Left colon (tissue), 2 donors: ENCODE results near the gene ZBTB42. TPM values are rescaled to one million over a fixed set of nuclear protein-coding genes. Genes with fewer than 3 reads are reported as not detected.

ENCODE experiments used
- ATAC-seq: fragments of 200-7000 bp; cut with Tn5 transposase; one replicate; pipeline ENCODE4 v1.9.1; 2020; ENCODE audit warnings: mild to moderate bottlenecking, moderate library complexity
- DNase-seq, 2 donors: peaks; one replicate each; pipeline ENCODE4 v3.0.0-alpha.2; 2020
- intact Hi-C, 2 donors: fragments of 100-400 bp; cut with DNase I in 1 of 2; cut with micrococcal nuclease in 1 of 2; formaldehyde crosslinking; loops; one replicate each; pipeline versions ENCODE4 v1.11.2 to v1.14.0; 2022; cut with DNase I, micrococcal nuclease
- long read RNA-seq: library from polyadenylated mRNA; unstranded; transcript quantifications from one replicate; pipeline ENCODE4 v2.0.0, GENCODE V29; 2021
- total RNA-seq, 2 donors: library from RNA; stranded (reverse); fragmentation: NEBNext Ultra II Directional; extraction: Animal tissue kit (Norgen Biotek cat#: 25700); gene quantifications; one replicate each; pipeline ENCODE4 v1.2.1, GENCODE V29; 2021
- donor health status: DM: no; HTN: no; CAD: no.
- donor health status: DM: yes; HTN: yes; CAD: no.

ZBTB42 gene
- 1 to 10 TPM; 7.2 to 9.2 TPM for total RNA-seq
- long read RNA-seq, transcript ZBTB42-201 (1 exons, 3,800 nt), result major isoform, 7 of 7 reads
- long read RNA-seq, partial matches to known transcripts, result 0 of 7 reads
- long read RNA-seq, other reads (novel, unspliced or antisense), result 0 of 7 reads

DNA sequence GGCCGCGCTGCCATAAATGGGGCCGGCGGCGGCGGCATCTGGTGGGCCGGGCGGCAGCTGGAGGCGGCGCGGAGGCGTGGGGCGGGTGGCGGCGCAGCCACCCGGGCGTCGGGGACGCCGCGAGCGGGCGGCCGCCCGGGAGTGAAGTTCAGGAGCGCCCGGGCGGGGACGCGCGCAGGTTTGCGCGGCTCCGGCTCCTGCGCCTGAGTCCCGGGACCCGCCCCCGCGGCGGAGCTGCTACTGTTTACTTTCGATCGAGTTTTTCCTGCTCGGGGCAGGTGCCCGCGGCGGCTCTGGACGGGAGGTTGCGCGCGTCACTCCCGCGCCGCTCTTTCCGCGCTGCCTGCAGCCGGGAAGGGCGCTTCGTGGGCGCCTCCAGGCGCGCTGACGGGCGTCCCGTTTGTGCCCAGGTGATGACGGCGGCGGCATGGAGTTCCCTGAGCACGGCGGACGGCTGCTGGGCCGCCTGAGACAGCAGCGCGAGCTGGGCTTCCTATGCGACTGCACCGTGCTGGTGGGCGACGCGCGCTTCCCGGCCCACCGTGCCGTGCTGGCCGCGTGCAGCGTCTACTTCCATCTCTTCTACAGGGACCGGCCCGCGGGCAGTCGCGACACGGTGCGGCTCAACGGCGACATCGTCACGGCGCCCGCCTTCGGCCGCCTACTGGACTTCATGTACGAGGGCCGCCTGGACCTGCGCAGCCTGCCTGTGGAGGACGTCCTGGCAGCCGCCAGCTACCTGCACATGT is at the start of gene ZBTB42:
Gene ZBTB42 (plus strand): TSS at position 331 of the 749 bp plus-strand sequence. CDS start 97 bp downstream, at position 428.
- intact Hi-C loops, result no loop called here
- ATAC-seq (peak; percentile 78), DNase-seq (peak; percentile 90 to 94)

DNA sequence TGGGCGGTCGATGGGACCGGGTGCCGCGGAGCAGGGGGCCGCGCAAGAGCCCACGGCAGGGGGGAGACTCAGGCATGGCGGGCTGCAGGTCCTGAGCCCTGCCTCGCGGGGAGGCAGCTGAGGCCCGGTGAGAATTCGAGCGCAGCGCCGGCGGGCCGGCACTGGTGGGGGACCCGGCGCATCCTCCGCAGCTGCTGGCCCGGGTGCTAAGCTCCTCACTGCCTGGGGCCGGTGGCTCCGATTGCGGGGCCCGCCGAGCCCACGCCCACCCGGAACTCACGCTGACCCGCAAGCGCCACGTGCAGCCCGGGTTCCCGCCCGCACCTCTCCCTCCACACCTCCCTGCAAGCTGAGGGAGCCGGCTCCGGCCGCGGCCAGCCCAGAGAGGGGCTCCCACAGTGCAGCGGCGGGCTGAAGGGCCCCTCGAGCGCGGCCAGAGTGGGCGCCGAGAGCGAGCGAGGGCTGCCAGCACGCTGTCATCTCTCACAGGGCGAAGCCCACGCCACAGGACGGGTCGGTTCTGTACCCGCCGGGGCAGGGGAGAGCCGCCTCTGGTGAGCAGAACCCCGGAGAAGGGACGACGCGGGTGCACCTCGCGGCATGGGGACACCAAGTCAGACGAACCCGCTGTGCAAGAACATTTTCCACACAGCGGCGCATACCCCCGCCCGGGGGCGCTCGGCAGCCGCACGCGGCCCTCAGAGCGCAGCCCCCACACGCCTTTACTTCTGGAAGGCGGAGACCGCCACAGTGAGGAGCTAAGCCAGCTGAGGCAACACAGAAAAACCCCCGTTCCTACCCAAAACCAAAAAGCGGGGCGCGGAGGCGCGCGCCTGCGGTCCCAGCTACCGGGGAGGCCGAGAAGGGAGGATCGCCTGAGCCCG is 49.1 kb upstream of the ZBTB42 start:
- intact Hi-C loops, result no loop called here
- no peak for DNase-seq
- no peak for ATAC-seq

DNA sequence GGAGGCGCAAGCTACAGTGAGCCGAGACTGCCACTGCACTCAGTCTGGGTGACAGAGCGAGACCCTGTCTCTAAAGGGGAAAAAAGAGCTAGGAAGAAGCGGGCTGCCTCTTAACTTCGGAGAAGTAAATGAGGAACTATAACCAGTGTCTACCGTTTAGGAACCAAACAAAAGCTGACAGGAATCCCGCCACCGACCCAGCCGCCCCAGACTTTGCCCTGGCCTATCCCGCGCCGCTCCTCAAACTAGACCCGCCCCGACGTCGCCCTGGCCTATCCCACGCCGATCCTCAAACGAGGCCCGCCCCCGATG is 48.5 kb upstream of the ZBTB42 start:
- DNase-seq (no peak), ATAC-seq (no peak)
- intact Hi-C loops, result no loop called here

DNA sequence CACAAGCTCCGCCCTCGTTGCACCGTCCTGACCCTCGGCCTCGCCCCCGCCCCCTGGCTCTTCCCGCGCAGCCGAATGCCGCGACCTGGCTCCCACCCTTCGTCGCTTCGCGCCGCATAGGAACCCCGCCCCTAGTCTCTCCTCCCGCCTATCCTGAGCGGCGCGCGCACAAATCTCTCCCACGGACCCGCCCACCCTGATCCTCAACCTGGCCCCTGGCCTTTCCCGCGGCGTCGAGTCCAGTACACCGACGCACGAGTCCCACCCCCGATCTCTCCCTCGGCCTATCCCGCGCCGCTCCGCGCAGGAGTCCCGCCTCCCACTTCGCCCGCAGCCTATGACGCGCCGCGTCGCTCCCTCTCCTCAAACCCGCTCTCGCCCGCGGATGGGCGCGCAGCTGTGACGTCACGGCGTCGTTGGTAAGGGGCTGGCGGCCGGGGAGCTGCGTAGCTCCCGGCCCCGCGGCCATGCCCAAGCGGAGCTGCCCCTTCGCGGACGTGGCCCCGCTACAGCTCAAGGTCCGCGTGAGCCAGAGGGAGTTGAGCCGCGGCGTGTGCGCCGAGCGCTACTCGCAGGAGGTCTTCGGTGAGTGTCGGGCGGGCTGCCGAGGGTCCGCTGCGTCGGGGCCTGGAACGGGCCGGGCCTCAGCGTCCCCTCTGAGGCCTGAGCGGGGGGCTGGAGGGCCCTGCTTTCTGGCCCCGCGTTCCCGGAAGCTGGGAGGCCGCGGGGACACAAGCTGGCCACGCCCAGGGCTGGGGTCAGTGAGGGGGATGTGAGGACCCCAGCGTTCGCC is 48.0 kb upstream of the ZBTB42 start, which contains the start of gene SIVA1:
Gene SIVA1 (plus strand): TSS at position 413 of the 793 bp plus-strand sequence. CDS start 55 bp downstream, at position 468.
- ATAC-seq, result peak; percentile 86
- intact Hi-C loops, result no loop called here

DNA sequence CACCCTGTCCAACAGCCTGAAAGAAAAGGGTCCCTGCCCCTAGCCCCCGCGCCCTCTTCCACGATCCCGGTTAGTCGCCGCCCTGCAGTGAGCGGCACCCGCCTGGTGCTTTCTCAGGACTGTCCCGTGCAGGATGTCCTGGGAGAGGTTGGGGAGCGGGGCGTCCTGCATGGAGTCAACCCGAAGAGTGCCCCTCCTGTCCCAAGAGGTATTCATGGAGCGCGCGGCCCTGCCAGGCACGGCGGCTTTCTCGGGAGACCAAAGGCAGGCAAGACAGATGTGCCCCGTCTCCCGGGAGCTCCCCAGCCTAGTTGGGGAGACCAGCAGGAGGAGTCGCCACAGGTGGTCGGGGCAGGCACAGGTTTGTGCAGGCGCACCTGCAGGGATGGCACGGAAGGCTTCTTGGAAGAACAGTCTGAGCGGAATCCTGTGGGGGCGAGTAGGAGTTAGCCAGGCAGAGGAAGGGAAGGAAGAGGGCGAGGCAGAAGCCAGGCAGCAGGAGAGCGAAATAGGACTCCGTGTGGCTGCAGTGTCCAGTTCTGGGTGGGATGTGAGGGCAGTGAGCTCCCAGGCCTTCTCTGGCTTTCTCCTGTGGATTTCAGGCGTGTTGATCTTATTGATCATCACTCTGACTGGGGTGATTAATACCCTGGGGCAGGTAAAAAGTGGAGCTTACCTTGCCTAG is 47.2 kb upstream of the ZBTB42 start:
- intact Hi-C loops, result no loop called here
- ATAC-seq, result peak; percentile 14

More for the DNA sequence above, 48.0 kb upstream of the ZBTB42 start, which contains the start of gene SIVA1:
- DNase-seq, result peak; percentile 100

DNA sequence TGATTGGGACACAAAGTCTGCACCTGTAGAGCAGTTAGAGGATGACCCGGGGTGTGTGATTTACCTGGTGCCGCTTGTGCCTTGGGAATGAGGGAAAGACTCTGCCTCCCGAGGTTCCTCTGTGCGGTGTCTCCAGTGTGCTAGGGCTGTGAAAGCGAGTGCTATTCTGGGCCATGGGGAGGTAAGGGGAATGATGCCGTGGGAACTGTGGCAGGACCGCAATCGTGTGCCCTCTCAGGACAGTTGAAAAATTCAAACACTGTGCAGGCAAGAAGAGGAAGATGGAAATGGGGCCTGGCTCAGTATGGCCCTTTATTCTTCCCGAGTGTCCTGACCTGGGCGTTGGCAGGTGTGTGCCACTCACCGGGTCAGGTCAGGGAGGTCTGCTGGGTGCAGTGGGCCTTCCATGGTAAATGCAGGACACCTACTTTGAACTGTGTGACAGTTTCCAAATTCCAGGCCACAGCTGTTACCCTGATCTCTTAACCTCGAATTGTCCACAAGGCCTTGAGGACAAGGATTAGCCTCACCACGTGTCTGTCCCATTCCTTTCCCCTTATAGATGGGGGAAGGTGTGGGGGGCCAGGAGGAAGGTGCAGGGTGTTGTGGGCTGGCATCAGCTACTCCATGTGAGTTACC is 46.6 kb upstream of the ZBTB42 start:
- intact Hi-C loops, result no loop called here
- ATAC-seq (no peak), DNase-seq (no peak)

More for the DNA sequence above, 47.2 kb upstream of the ZBTB42 start:
- no peak for DNase-seq

DNA sequence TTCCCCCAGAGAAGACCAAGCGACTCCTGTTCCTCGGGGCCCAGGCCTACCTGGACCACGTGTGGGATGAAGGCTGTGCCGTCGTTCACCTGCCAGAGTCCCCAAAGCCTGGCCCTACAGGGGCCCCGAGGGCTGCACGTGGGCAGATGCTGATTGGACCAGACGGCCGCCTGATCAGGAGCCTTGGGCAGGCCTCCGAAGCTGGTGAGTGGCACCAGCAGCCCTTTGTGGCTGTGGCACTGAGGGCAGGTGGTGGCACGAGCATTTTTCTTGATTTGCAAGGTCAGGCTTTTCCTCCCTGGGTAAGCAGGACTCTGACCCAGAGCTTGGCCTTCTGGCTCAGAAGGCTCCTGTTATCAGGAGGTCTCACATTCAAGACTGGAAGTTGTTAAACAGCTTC is 45.3 kb upstream of the ZBTB42 start:
- intact Hi-C loops, result no loop called here
- no peak for ATAC-seq
- no peak for DNase-seq

DNA sequence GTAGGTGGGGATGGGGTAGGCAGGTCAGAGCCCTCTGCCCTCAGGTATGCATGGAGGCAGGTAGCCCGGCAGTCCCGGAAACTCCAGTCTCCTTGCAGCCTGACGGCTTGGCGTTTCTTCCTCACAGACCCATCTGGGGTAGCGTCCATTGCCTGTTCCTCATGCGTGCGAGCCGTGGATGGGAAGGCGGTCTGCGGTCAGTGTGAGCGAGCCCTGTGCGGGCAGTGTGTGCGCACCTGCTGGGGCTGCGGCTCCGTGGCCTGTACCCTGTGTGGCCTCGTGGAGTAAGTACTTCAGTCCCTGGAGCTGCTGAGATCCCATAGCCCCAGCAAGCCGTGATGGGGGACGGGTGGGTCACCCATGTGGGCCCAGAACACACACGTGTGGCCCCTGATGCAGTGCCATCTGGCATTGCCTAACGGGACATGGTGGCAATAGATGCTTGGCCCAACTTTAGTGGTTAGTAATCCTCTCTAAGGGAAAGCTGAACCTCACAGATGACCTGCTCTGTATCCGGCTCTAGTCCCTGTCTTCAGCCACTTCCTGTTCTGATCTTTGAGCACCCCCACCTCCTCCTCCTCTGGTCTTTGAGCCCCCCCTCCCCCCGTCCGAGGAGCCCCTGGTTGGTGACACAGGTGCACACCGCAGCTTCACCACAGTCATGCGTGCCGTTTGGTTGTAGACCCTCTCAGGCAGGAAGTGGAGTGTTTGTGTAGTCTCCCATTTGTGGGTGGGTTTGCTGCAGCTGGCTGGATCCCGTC is 44.2 kb upstream of the ZBTB42 start:
- intact Hi-C loops, result no loop called here
- no peak for DNase-seq
- ATAC-seq, result no peak

DNA sequence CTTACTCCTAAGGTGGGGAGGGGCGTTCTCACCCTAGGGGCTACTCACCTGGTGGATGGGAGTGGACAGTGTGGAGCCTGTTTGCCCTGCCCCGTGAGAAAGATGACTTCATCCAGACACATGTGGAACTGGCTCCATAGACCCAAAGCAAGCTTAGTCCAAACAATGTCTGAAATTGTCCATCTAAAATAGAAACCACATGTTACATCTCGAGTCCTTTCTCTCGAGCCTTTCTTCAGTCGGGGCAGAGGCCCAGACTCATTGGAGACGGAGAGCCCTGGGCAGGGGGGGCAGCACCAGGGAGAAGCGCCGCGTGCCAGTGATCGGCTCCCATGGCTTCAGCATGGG is 43.7 kb upstream of the ZBTB42 start:
- DNase-seq, result no peak
- ATAC-seq, result no peak
- intact Hi-C loops, result no loop called here

DNA sequence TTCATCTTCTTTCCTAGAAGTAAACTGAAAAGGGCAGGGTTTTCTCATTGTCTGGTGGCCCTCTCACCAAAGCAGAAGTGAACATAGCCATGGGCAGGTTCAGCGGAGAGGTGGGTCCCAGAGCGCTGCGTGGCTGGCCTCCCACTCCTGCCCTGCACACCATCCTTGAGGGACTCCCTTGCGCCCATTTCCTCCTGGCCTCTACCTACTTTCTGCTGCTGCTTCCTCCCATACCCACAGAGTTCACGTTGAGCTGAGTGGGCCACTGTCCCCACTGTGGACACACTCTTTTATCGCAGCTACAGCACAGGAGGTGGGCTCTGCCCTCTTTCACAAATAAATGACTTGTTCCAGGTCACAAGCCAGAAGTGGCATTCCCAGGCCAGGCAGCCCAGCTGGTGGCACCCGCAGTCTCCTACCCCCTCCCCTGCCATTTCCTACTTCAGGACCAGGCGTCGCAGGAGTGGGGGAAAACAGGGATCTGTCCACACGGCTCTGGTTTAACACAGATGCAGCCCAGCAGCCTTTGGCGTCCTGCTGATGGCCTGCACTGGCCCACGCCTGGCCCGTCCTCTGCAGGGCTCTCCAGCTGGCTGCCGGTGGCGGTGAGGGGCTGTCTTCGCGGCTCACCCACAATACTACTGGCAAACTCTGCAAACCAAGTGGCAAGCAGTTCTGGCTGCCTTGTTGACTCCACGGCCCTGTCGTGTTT is 43.1 kb upstream of the ZBTB42 start:
- intact Hi-C loops, result no loop called here
- no peak for ATAC-seq
- no peak for DNase-seq

DNA sequence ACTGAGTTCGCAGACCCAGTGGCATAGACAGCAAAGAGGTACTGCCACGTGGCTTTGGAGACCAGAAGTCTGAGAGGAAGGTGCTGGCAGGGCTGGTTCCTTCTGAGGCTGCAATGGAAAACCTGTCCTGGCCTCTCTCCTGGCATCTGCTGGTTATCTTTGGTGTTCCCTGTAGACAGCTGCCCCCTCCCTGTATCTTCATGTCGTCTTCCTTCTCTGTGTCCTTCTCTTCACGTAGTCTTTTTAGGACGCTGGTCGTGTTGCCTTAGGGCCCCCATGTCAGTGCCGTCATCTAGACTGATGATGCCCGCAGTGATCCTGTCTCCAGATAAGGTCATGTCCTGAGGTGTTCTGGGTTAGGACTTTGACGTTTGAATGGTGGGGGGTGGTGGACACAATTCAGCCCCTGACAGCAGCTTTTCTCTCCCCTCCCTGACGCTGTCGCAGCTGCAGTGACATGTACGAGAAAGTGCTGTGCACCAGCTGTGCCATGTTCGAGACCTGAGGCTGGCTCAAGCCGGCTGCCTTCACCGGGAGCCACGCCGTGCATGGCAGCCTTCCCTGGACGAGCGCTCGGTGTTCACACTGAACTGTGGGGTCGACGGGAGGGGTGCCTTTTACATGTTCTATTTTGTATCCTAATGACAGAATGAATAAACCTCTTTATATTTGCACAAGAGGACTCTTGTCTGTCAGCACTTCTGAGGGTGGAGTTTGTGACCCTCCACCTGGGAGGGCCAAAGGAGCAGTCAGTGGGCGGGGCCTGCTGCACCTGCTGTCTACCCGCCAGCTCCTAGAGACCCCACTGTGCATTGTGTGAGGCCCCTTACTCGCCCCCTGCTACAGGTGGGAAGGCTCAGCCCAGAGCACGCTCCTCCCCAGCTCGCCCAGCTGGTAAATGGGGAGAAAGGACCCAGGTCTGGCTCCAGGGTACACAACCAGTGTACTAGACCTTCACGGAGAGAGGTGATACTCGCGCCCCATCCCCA is 41.6 kb upstream of the ZBTB42 start:
- intact Hi-C loops, result no loop called here
- ATAC-seq (no peak), DNase-seq (no peak)

DNA sequence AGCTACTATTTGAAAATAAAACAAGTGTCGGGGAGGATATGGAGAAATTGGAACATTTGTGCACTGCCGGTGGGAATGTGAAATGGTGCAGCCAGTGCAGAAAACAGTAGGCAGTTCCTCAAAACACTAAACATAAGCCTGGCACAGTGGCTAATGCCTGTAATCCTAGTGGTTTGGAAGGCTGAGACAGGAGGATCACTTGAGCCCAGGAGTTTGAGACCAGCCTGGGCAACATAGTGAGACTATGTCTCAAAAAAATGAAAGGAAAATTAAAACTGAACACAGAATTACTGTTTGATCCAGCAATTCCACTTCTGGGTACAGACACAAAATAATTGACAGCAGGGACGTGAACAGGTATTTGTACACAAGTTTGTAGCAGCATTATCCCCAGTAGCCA is 35.4 kb upstream of the ZBTB42 start:
- ATAC-seq (no peak), DNase-seq (no peak)
- intact Hi-C loops, result loop anchor here in 1 of 2 donors (5.0 kb wide), 1 partner anchor 57 kb away; no protein-coding TSS in a partner anchor

DNA sequence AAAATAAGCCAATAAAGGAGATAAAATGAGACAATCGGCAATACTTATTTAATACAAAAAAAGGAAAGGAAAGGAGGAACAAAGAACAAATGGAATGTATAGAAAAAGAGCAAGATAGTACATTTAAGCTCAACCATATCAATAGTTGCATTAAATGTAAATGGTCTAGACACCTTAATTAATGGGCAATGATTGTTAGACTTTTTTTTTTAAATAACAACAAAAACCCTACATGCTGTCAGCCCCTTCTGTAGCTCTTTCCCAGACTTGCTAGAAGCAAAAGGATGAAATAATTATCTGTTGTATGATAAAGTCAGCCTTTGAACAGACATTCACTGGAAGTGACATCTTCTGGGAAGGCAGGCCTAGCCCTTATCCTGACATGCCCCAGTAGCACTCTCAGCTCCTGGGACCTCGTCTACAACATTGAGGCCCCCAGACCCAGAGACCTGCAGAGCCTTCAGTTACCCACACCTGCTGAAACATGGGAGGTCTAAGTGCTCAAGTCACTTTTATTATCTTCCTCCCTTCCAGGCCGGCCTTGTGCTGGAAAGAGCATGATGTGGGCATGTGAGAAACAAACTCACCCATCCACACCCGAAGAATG is 34.5 kb upstream of the ZBTB42 start:
- intact Hi-C loops, result loop anchor here in 1 of 2 donors (5.0 kb wide), 1 partner anchor 56 kb away; no protein-coding TSS in a partner anchor
- no peak for DNase-seq

DNA sequence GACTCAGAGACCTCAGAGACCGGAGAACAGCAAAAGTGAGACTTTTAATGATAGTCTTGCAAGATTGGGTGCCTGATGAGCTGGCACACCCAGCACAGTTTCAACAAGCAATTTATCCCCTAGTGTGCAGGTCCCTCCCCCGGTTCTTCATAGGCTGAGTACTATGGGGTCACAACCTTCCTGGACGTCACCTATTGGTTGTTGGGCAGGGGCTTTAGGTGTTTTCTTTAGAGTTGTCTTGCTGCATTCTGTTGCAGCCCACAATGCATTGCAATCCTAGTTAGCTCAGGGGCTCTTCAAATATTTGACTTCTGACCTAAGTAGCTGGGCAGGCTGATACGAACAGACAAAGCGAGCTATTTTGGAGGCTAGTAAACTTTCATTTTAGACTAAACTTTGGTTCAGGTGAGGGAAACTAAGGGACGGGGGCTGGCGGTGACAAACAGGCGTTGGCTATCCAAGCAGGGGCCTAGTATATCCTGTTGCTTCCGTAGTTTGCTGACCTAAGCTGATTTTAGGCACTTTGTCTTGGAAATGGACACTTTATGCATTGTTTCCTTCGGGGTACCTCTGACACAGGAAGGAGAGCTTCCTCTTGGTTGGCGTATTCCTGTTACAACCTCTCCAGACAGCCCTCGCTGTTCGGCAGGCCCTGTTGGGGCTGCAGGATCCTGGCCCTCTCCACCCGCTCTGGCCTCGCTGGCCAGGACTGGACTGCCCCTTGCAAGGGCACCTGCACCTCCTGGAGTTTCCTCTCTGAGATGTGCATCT is 33.9 kb upstream of the ZBTB42 start:
- intact Hi-C loops, result loop anchor here in 1 of 2 donors (5.0 kb wide), 1 partner anchor 55 kb away; no protein-coding TSS in a partner anchor
- no peak for DNase-seq
- ATAC-seq, result no peak

More for the DNA sequence above, 34.5 kb upstream of the ZBTB42 start:
- ATAC-seq, result no peak
